CD4-positive, alpha-beta T cell treated with Interferon alpha-2 for 1 hour (primary cell): ENCODE data around the gene FAM9C.
"Not testable (repeated sequence)": the region's sequence is repeated elsewhere in the genome, so short reads cannot be mapped to it uniquely, and the experiment has no call there.

ENCODE experiments used
- DNase-seq, 2 donors: peaks; one replicate each; pipeline ENCODE4 v3.0.0-alpha.2; 2020 to 2022

Gene FAM9C

DNA sequence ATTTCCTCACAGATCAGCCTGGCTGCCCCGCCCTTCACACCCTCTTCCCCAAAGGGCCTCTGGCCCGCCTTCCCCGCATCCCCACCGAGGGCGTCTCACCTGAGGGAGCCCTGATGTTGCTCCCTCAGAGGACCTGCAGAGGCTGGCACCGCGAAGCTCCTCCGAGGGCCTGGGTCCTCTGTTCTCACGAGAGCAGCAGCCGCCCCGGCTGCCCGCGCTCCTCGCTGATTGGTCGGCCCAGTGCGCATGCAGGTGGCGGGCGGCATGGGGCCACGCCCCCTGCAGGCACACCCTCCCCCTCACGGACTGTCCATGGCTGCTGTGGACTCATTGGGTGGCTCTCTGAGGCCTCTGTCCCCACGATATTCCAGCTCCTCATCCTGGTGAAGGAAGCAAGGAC, at the start of gene FAM9C:
Gene FAM9C (minus strand): TSS at position 180 of the 400 bp plus-strand sequence. CDS start 831 bp downstream, outside the sequence.
- no peak for DNase-seq

GRCh38 chrX:13093529-13094140, 49.2 kb upstream of the FAM9C start:
- DNase-seq: peak in 1 of 2 donors; percentile 46

GRCh38 chrX:13092455-13092941, 48.1 kb upstream of the FAM9C start:
- DNase-seq: peak; percentile 87 to 89

DNA sequence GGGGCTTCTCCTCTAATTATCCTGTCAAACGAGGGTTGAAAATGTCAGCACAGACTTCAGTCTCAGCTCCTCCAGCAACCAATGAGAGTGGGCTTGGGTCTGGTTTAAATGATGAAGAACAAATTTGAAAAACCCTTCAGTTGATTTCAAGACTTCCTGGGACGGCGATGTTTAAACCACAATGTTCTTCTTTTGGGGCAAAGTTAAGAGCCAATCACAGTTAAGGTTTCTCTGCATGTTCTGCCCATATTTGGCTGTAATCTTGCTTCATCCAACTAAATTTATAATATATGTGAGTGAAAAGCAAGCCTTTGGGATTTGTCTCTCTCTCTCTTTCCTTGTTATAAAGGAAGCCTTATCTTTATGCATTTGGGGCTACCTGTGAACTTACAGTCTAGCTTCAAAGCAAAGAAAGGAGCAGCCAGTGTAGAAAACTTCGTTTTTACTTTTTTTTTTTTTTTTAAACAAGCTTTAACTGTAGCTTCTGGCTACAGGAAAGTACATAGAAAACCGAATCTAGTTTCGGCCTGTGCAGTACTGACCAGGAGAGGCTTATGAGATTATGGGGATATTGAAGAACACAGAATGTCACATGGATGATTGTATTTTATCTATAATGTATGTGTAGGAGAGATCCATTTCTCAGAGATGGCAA, 46.8 kb upstream of the FAM9C start:
- DNase-seq: peak in 1 of 2 donors; percentile 69

DNA sequence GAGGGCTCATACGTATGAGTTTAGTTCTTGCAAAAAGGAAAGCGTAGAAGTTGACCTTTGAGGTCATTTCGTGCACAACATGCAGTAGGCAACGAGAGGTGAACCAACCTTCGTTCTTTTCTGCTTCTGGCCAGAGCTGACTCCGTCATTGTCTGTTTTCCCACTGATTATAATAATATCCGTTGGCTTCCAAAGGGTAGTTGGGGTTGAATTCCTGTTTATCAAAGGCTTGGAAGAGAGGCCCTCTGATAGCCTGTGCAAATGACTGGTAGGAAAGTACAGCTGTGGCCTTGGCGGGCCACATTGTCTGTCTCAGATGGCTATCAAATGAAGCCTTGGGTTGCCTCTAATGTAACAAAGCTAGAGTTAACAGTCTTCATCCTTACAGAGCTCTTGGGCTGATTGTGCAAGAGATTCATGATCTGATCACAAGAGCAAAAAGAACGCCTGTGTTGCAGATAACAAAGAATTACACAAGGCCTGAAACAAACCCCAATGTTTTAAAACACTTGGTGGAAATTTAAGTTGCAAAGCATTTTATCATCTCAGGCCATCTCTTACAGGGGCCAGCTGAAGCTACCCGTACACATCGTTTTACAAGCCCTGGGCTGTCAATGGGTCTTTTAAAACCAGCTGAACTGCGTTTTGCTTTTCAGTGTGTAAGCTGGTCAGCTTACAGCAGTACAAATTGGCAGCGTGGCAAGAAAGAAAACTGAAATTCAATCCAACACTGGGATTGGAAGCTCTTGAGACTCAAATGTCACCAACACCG, 46.1 kb upstream of the FAM9C start:
- peak in 1 of 2 donors; percentile 50 for DNase-seq

DNA sequence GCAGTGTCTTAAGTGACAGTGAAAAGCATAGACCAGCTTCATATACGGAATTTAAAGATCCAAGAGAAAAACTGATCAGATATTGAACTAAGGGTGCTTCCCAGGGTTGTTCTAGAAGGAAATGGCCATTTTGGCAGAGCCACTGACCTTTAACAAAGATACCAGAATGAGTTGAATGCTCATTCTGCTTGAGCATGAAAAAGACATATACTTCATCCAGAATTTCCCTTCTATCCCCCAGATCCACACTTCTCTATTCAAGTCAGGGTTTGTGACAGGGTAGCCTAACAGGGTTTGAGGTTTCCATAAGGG, 45.6 kb upstream of the FAM9C start:
- no peak for DNase-seq

DNA sequence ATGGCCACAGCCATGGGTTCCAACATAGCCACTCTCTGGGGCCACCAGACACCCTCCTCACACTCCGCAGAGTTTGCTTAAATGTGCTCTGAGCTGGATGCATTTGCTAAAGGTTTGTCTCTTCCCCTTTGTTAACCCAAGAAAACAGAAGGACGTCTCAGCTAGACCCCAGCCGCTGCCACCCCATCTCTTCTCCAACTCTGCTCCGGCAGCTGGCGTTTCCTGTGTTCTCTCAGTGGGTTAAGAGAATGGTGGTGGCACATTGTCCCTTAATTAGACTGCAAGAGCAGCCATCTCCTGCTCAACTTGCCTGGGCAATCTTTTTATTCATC, 43.7 kb upstream of the FAM9C start:
- DNase-seq: no peak

DNA sequence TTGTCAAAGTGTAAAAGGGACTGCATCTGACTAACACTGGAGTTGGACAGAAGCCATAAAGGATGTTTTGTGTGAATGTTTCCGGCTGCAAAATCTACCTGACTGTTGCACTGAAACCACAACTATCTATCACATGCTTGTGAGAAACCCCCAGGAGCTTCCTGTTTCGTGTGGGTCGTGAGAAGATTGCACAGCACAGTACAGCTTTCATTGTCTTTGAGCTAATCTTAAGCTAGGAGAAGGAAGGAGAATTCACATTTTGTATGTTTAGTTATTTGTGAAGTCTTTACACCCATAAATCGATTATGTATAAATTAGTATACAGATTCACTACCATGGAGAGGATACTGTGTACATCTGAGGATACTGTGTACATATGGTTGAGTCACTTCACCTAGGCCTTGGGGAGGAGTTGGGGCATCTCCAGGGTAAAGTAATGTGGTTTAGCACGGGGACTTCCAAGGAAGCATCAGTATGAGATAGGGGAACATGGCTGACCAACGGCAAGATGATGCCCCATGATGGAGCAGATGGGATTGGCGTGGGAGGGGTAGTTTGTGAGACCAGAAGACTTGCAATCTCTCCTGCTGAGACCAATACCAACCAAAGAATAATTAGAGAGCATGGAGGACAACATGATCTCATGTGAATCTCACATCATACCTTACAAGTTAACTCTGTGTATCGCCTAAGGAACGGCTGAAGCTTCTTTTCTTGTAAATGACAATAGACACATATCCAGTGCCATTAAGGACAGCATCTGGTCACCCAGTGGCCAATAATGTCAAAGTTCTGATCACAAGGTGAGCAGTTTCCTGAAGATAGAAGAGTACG, 43.1 kb upstream of the FAM9C start:
- DNase-seq: peak; percentile 82 to 88

DNA sequence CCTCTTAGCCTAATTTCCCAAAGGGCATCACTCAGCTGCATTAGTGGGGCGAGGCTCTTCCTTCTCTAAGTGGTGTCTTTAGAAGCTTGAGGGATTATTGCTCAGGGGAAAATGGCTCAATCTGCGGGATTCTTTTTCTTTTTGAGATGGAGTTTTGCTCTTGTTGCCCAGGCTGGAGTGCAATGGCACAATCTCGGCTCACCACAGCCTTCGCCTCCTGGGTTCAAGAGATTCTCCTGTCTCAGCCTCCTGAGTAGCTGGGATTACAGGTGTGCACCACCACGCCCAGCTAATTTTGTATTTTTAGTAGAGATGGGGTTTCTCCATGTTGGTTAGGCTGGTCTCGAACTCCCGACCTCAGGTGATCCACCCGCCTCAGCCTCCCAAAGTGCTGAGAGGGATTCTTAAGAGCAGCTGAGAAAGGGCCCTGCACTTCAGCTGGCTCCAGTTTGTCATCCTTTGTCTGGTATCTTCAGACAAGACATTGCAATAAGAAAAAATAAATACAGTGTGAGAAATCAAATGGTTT, 42.4 kb upstream of the FAM9C start:
- not testable (repeated sequence) for DNase-seq

GRCh38 chrX:13086076-13086475, 41.7 kb upstream of the FAM9C start:
- DNase-seq: no peak

DNA sequence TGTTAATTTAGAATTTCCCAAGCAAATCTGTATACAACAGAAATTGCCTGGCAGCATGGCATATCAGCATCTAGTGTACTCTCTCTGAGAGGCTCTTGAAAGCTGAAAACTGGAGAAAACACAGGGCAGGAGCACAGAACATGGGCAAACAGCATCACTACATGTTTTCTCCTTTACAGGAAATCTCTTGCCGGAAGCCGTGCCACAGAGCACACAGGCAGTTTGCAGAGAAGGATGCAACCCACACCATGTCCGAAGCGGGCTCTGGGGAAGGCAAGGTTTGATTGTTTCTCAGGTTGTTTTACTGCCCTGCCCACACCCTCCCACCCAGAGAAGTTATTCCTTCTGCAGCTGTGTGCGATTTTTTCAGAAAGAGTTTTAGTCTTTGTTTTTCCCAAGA, 41.1 kb upstream of the FAM9C start:
- DNase-seq: peak; percentile 52 to 71

DNA sequence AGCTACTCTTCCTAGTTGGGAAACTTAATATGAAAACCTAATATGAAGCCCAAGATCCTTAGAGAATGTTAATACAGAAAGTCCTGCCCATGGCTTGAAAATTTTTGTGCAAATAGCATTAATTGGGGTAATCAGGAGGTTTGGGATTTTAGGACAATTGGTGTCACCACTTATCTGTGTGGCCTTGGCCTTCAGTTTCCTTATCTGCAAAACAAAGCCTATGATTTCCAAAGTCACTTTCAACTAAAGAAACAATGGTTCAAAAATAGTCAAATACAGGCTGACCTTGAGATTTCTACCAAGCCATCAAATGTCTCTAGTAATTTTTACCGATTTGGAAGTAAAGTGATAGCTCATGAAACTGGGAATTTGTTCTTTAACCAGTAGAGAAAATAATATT, 40.2 kb upstream of the FAM9C start:
- DNase-seq: no peak

- DNase-seq: not testable (repeated sequence)
Observed at GRCh38 chrX:13083755-13084326, 39.4 kb upstream of the FAM9C start.

DNA sequence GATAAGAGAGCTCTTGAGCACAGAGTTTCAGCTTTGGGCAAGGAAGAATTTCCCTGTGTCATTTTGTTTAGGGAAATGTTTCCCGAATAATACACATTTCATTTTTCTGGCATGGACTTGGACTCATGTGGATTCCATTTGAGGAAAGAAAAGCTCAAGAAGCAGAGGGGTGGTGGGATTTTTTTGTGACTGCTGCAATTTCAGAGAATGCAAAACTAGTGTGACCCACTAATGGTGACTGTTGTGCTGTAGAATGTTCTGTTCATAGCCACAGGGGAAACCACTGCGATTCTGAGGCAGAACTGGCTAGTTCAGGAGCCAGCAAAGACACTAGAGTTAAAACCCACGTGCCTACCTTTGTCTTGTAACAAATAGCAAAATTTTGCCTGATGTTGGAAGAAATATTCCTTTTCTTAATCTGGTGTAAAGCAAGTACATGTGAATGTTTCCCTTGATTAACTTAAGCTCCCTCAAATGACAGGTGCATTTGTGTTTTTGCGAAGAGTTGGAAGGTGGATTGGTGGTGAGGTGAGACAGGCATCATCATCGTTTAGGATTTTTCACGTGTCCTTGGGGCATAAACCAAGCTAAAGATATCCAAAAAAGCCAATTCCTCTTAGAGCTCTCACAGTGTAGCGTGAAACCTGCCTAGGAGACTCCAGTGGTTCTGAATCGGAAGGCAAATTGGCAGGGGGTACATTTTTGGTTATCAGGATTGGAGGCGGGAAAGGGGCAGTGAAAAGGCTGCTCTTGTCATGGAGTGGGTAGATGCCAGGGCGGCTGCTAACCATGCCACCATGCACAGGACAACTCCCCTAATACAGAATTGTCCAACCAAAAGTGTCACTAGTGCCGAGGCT, 38.0 kb upstream of the FAM9C start:
- no peak for DNase-seq

DNA sequence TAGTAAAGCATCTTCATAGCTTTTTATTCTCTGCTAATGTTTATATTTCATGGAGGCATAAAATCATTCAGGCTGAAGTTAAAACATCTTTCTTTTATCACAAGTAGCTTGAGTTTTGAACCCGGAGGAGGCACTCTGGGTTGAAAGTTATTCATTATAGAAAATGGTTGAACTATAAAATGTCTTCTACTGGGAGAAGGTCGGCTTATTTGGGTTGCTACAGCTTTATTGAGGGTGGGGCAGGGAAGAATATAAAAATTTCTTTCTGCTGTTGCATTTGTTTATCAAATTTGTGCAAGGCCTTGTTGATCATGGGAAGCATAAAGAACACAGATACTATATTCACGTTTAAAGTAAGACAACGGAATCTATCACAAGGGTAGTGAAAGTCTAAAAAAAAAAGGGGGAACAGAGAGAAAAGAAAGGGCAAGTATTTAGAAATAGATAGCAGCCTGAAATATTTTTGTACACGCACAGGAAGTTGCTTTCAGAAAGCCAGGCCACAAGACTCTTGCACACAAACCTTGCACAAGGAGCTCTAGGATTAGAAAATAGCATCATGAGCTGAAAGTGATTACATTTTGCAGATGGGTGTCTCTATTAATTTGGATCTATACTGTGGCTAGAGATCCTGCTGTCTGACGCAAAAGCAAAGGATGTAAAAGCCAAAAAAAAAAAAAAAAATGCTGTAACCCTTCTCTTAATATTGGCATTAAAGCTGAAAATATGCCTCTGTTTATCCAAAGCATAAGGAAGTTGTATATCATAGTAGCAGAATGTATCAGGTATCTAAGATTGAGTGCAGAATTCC, 37.2 kb upstream of the FAM9C start:
- DNase-seq: no peak

- no peak for DNase-seq
Observed at GRCh38 chrX:13080128-13080795, 35.8 kb upstream of the FAM9C start.

GRCh38 chrX:13078739-13079444, 34.5 kb upstream of the FAM9C start:
- DNase-seq: no peak

- DNase-seq: peak in 1 of 2 donors; percentile 34
Observed at GRCh38 chrX:13077168-13077567, 32.7 kb upstream of the FAM9C start.
